Vagina (tissue), 2 donors: ENCODE measurements around the gene PCNX3.

Experiments
- POLR2A ChIP-seq, 2 donors: fragments of 450-650 bp; IDR thresholded peaks; one replicate each; pipeline ENCODE4 v1.6.1; 2017; ENCODE audit warnings: antibody characterized with exemption in 2 of 2, mild to moderate bottlenecking in 2 of 2, moderate library complexity in 2 of 2
- POLR2AphosphoS5 ChIP-seq, 2 donors: sonication (generic); formaldehyde crosslinking; IDR thresholded peaks; one replicate each; pipeline ENCODE4 v1.9.0; 2017; ENCODE audit warnings: antibody characterized with exemption in 2 of 2, mild to moderate bottlenecking in 2 of 2, low read depth in 1 of 2; ENCODE audit not compliant: insufficient read depth in 1 of 2
- TF ChIP-seq, protein P1 (sequence below), 3 experiments: fragments of 450-650 bp in 2 of 3; fragments of 200-600 bp in 1 of 3; sonication (generic) in 1 of 3; IDR thresholded peaks; one replicate each; pipeline ENCODE4 v1.5.1; 2017 to 2019; ENCODE audit warnings: antibody characterized with exemption in 3 of 3, mild to moderate bottlenecking in 2 of 3, moderate library complexity in 2 of 3

DNA sequence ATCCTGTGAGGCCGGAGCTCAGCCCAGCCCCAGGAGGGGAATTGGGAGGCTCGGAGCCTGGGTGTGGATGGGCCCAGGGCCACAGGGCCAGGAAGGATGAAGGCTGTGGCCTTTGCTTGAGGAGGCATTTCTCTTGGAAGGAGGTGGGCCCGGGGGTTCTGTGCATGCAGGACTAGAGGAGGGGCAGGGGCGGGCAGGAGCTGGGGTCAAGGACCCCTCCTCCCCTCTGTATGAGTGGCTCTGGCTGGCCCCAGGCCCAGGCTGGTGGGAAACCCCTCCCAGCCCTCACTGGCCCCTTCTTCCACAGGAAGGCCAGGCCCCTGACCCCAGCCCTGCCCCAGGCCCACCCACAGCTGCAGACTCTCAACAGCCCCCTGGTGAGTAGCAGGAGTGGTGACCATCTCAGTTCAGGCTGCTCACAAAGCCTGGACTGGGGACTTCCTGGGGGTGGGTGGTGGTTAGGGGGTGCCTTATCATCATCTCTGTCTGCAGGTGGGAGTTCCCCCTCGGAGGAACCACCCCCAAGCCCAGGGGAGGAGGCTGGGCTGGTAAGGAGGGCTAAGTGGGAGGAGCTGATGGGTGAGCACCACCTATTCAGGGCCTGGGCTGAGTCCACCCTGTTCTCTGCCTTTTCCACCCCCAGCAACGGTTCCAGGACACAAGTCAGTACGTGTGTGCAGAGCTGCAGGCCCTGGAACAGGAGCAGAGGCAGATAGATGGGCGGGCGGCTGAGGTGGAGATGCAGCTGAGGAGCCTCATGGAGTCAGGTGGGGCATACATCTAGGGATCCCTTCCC lies 25.9 kb upstream of the PCNX3 start:
- TF ChIP-seq, protein P1, sequence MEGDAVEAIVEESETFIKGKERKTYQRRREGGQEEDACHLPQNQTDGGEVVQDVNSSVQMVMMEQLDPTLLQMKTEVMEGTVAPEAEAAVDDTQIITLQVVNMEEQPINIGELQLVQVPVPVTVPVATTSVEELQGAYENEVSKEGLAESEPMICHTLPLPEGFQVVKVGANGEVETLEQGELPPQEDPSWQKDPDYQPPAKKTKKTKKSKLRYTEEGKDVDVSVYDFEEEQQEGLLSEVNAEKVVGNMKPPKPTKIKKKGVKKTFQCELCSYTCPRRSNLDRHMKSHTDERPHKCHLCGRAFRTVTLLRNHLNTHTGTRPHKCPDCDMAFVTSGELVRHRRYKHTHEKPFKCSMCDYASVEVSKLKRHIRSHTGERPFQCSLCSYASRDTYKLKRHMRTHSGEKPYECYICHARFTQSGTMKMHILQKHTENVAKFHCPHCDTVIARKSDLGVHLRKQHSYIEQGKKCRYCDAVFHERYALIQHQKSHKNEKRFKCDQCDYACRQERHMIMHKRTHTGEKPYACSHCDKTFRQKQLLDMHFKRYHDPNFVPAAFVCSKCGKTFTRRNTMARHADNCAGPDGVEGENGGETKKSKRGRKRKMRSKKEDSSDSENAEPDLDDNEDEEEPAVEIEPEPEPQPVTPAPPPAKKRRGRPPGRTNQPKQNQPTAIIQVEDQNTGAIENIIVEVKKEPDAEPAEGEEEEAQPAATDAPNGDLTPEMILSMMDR (IDR thresholded peaks at IDR 0.05) = no peak
- TF ChIP-seq POLR2A (IDR thresholded peaks at IDR 0.05) = no peak
- TF ChIP-seq POLR2AphosphoS5 (IDR thresholded peaks at IDR 0.05; ENCODE audit: insufficient read depth in 1 of 2, low read depth in 1 of 2) = no peak
